Ovary (tissue), 9 donors: ENCODE data around the gene MAD1L1. TPM values are rescaled to one million over a fixed set of nuclear protein-coding genes. Genes with fewer than 3 reads are reported as not detected.

Experiments
- DNase-seq, 5 donors: peaks; one replicate each; pipeline ENCODE4 v3.0.0-alpha.2; 2019 to 2020
- H3K27ac ChIP-seq, 2 donors: fragments of 200-600 bp; one replicate each; pipeline versions ENCODE4 v1.5.1 to v1.8.0; 2019 to 2022
- H3K27me3 ChIP-seq: fragments of 200-600 bp; one replicate; pipeline ENCODE4 v1.8.0; 2022
- H3K36me3 ChIP-seq: fragments of 200-600 bp; sonication (generic); one replicate; pipeline ENCODE4 v1.5.1; 2019
- H3K4me1 ChIP-seq: one replicate; pipeline ENCODE4 v1.8.1; 2013; ENCODE audit warnings: mild to moderate bottlenecking, moderate library complexity; ENCODE audit not compliant: insufficient read depth
- H3K4me3 ChIP-seq: fragments of 200-600 bp; sonication (generic); one replicate; pipeline ENCODE4 v1.5.1; 2017
- H3K9me3 ChIP-seq, 2 donors: fragments of 200-600 bp in 1 of 2; sonication (generic) in 1 of 2; one replicate each; pipeline versions ENCODE4 v1.5.1 to v1.8.1; 2013 to 2019; ENCODE audit warnings: mild to moderate bottlenecking in 1 of 2, moderate library complexity in 1 of 2
- CTCF ChIP-seq, 3 donors: fragments of 450-650 bp in 2 of 3; fragments of 200-600 bp in 1 of 3; IDR thresholded peaks; one replicate each; pipeline versions ENCODE4 v1.5.1 to v1.8.0; 2016 to 2022; ENCODE audit warnings: antibody characterized with exemption in 3 of 3, mild to moderate bottlenecking in 1 of 3
- EP300 ChIP-seq: sonication (generic); formaldehyde crosslinking; IDR thresholded peaks from one replicate; pipeline ENCODE4 v1.6.1; 2017; ENCODE audit warnings: antibody characterized with exemption
- POLR2A ChIP-seq: fragments of 450-650 bp; IDR thresholded peaks from one replicate; pipeline ENCODE4 v1.6.1; 2017; ENCODE audit warnings: antibody characterized with exemption, mild to moderate bottlenecking, moderate library complexity
- WGBS, 3 donors: extraction: QIAGEN DNeasy Blood & Tissue Kit in 1 of 3; methylation state at CpG; one replicate each; pipeline versions ENCODE4 v1.1.5 to v1.1.7; 2013 to 2017; 5-methylcytosine and 5-hydroxymethylcytosine counted together
- intact Hi-C, 4 donors: fragments of 100-400 bp; cut with DNase I; formaldehyde crosslinking; loops; one replicate each; pipeline versions ENCODE4 v1.11.0 to v1.15.1; 2022 to 2023
- polyA plus RNA-seq, 2 donors: library from polyadenylated mRNA; stranded (reverse); fragments of 200-250 nt in 1 of 2; fragments of 350-450 nt in 1 of 2; fragmentation: Illumina TruSeq in 1 of 2; extraction: RNeasy Lipid Tissue Mini Kit (QIAGEN cat#74804) in 1 of 2; gene quantifications; one replicate each; pipeline ENCODE4 v1.2.3, GENCODE V29; 2013 to 2014
- total RNA-seq, 7 donors: library from RNA; depleted of rRNA in 2 of 7; stranded (reverse); fragments of >200 nt in 2 of 7; fragmentation: NEBNext Ultra II Directional in 3 of 7; extraction: Animal tissue kit (Norgen Biotek cat#: 25700) in 3 of 7; gene quantifications; one replicate each; pipeline versions ENCODE4 v1.1.0 to v1.2.4, GENCODE V29; 2016 to 2023
- donor health status: DM: no; HTN: no; CAD: no; lungs with moderate emphysema.
- donor health status: DM: no; HTN: no; CAD: no.
- donor health status: Bipolar disorder and iron deficiency.
- donor health status: DM: yes; HTN: yes; CAD: no.
- donor health status: DM: no; HTN: no; CAD: no.
- donor health status: DM: yes; HTN: yes; CAD: no.

MAD1L1 gene
- total and polyA plus RNA-seq, 9 donors = 5.9 to 36.6 (median 22.8) TPM

GRCh38 chr7:1913466-1914282 is 319.1 kb downstream of the MAD1L1 start:
- Histone ChIP-seq H3K27ac (no peak overlapping the region), H3K27me3 (no peaks in the 10 kb centered on the region), H3K4me3 (no peak overlapping the region), H3K9me3 (no peaks in the 10 kb centered on the region), H3K4me1 (peaks cover 9% of the 10 kb centered on the region), H3K36me3 (no peaks in the 10 kb centered on the region)
- DNase-seq = no peak
- 82 to 91% (median 85%) methylated on average over 21 to 25 of the region's 25 CpGs for WGBS, 3 donors
- TF ChIP-seq EP300 (no peak), POLR2A (no peak), CTCF (IDR thresholded peaks at IDR 0.05) (no peak)
- intact Hi-C loops = no loop called here

GRCh38 chr7:1912593-1913465 is 319.9 kb downstream of the MAD1L1 start:
- no peaks in the 10 kb centered on the region for H3K36me3 ChIP-seq
- DNase-seq = peak; percentile 43 to 69 (median 51)
- H3K27me3 ChIP-seq = no peaks in the 10 kb centered on the region
- H3K4me1 ChIP-seq = peaks cover 9% of the 10 kb centered on the region
- H3K9me3 ChIP-seq = no peaks in the 10 kb centered on the region
- TF ChIP-seq CTCF (IDR thresholded peaks at IDR 0.05) = no peak
- no peak for TF ChIP-seq EP300
- WGBS, 3 donors = 29 to 43% (median 35%) methylated on average over 40 to 41 of the region's 41 CpGs
- no peak overlapping the region for H3K27ac ChIP-seq
- intact Hi-C loops = no loop called here
- no peak overlapping the region for H3K4me3 ChIP-seq

GRCh38 chr7:1911571-1911970 is 321.2 kb downstream of the MAD1L1 start:
- TF ChIP-seq CTCF (IDR thresholded peaks at IDR 0.05) = no peak
- TF ChIP-seq POLR2A = no peak
- no peak for TF ChIP-seq EP300
- intact Hi-C loops = no loop called here
- H3K27ac ChIP-seq = no peak overlapping the region
- H3K27me3 ChIP-seq = no peaks in the 10 kb centered on the region
- H3K36me3 ChIP-seq = no peaks in the 10 kb centered on the region
- WGBS, 3 donors = 88 to 93% (median 91%) methylated on average over 14 of the region's 14 CpGs
- DNase-seq = no peak
- no peaks in the 10 kb centered on the region for H3K9me3 ChIP-seq
- H3K4me1 ChIP-seq = peaks cover 9% of the 10 kb centered on the region
- H3K4me3 ChIP-seq = no peak overlapping the region

- no peaks in the 10 kb centered on the region for H3K27me3 ChIP-seq
- no peaks in the 10 kb centered on the region for H3K36me3 ChIP-seq
- no peak overlapping the region for H3K4me3 ChIP-seq
- no peaks in the 10 kb centered on the region for H3K9me3 ChIP-seq
- WGBS, 3 donors = 84 to 87% (median 86%) methylated on average over 18 of the region's 18 CpGs
- intact Hi-C loops = no loop called here
- TF ChIP-seq CTCF (IDR thresholded peaks at IDR 0.05) (no peak), POLR2A (no peak), EP300 (no peak)
- H3K4me1 ChIP-seq = peaks cover 9% of the 10 kb centered on the region
- DNase-seq = no peak
- H3K27ac ChIP-seq = no peak overlapping the region
These were observed 321.9 kb downstream of the MAD1L1 start for GRCh38 chr7:1910827-1911226.
